Pancreas (tissue), 10 donors: ENCODE data around the gene ACBD4. TPM values are rescaled to one million over a fixed set of nuclear protein-coding genes. Genes with fewer than 3 reads are reported as not detected.
A peak's percentile ranks its signal among the peaks of the same experiment; 100 is the strongest.

Experiments used
- ATAC-seq, 4 donors: fragments of 200-7000 bp; cut with Tn5 transposase; one replicate each; pipeline versions ENCODE4 v1.8.0 to v1.9.1; 2020; ENCODE audit warnings: mild to moderate bottlenecking in 4 of 4, moderate library complexity in 4 of 4
- DNase-seq, 6 donors: peaks; one replicate each; pipeline ENCODE4 v3.0.0-alpha.2; 2020
- FAIRE-seq: peaks from 2 replicates; lab custom pipeline; 2012; peaks lifted over from hg19 to GRCh38; lab: Jason Lieb, UNC
- H3K27ac ChIP-seq, 4 donors: fragments of 200-600 bp; sonication (generic); 1 replicate in 3 of 4; 2 replicates in 1 of 4; pipeline versions ENCODE4 v1.5.0 to v1.8.0; 2020
- H3K27me3 ChIP-seq, 4 donors: fragments of 200-600 bp; one replicate each; pipeline ENCODE4 v1.8.0; 2021
- H3K36me3 ChIP-seq, 3 donors: fragments of 200-600 bp; sonication (generic) in 1 of 3; one replicate each; pipeline versions ENCODE4 v1.5.0 to v1.8.0; 2020 to 2021
- H3K4me1 ChIP-seq, 3 donors: fragments of 200-600 bp; one replicate each; pipeline ENCODE4 v1.8.0; 2021
- H3K4me3 ChIP-seq, 4 donors: fragments of 200-600 bp; sonication (generic) in 2 of 4; one replicate each; pipeline versions ENCODE4 v1.5.0 to v1.8.0; 2020 to 2021
- H3K9me3 ChIP-seq, 4 donors: fragments of 200-600 bp; one replicate each; pipeline ENCODE4 v1.8.0; 2021
- CTCF ChIP-seq, 4 donors: fragments of 200-600 bp; sonication (generic) in 3 of 4; IDR thresholded peaks; one replicate each; pipeline versions ENCODE4 v1.5.0 to v1.8.0; 2021; ENCODE audit warnings: antibody characterized with exemption in 4 of 4
- WGBS, 2 donors: extraction: QIAGEN DNeasy Blood & Tissue Kit; methylation state at CpG; one replicate each; pipeline ENCODE4 v1.1.7; 2013; 5-methylcytosine and 5-hydroxymethylcytosine counted together
- intact Hi-C, 3 donors: fragments of 100-400 bp; cut with DNase I; formaldehyde crosslinking; loops; one replicate each; pipeline versions ENCODE4 v1.11.1 to v1.14.2; 2022
- polyA plus RNA-seq, 2 donors: library from polyadenylated mRNA; stranded (reverse); fragments of 200-250 nt; gene quantifications; one replicate each; pipeline ENCODE4 v1.2.3, GENCODE V29; 2013
- total RNA-seq, 6 donors: library from RNA; stranded (reverse); fragmentation: NEBNext Ultra II Directional in 4 of 6; extraction: Animal tissue kit (Norgen Biotek cat#: 25700) in 4 of 6; gene quantifications; one replicate each; pipeline versions ENCODE4 v1.2.1 to v1.2.4, GENCODE V29; 2021 to 2023
- donor health status: healthy with polysubstance abuse.
- donor health status: DM: no; HTN: no; CAD: no; lungs with moderate emphysema.
- donor health status: DM: no; HTN: no; CAD: no.
- donor health status: control.
- donor health status: control.
- donor health status: Bipolar disorder and iron deficiency.
- donor health status: DM: yes; HTN: yes; CAD: no.
- donor health status: DM: no; HTN: no; CAD: no.
- donor health status: DM: no; HTN: no; CAD: no.
- donor health status: DM: yes; HTN: yes; CAD: no.

The ACBD4 gene
- total and polyA plus RNA-seq, 8 donors = 10.6 to 39.0 (median 13.8) TPM

- intact Hi-C loops = loop anchor here in 2 of 3 donors (5.0 kb wide), 1 partner anchor 58 kb away; no protein-coding TSS in a partner anchor
- FAIRE-seq = no peak
- Histone ChIP-seq H3K27ac (no peak overlapping the region), H3K4me3 (no peak overlapping the region), H3K9me3 (no peaks in the 10 kb centered on the region), H3K4me1 (peaks cover under 1 to 16% (median 3%) of the 10 kb centered on the region in 3 donors), H3K27me3 (no peaks in the 10 kb centered on the region), H3K36me3 (no peaks in the 10 kb centered on the region)
- no peak for TF ChIP-seq CTCF (IDR thresholded peaks at IDR 0.05)
- 83% methylated on average over 4 of the region's 4 CpGs for WGBS, 2 donors
- peak in 1 of 6 donors; percentile 12 for DNase-seq
- no peak for ATAC-seq
Measured at GRCh38 chr17:45139533-45139920, 4.0 kb downstream of the ACBD4 start.

- no peak overlapping the region for H3K4me3 ChIP-seq
- DNase-seq = peak in 1 of 6 donors; percentile 31
- intact Hi-C loops = no loop called here
Measured at GRCh38 chr17:45143094-45143670, 7.7 kb downstream of the ACBD4 start.

GRCh38 chr17:45143767-45144198, 8.3 kb downstream of the ACBD4 start:
- peaks cover 5 to 12% (median 6%) of the 10 kb centered on the region in 3 donors for H3K4me1 ChIP-seq
- no peak for FAIRE-seq
- ATAC-seq = no peak
- H3K36me3 ChIP-seq = no peaks in the 10 kb centered on the region
- H3K27ac ChIP-seq = peak overlapping the region; percentile 63 to 82 (median 72)
- no peak for TF ChIP-seq CTCF (IDR thresholded peaks at IDR 0.05)
- H3K27me3 ChIP-seq = no peaks in the 10 kb centered on the region
- peak; percentile 59 to 84 (median 69) for DNase-seq
- no peaks in the 10 kb centered on the region for H3K9me3 ChIP-seq
- intact Hi-C loops = no loop called here
- H3K4me3 ChIP-seq = peak overlapping the region in 2 of 4 donors; percentile 43 to 49
- 33 to 44% methylated on average over 21 of the region's 21 CpGs for WGBS, 2 donors

More at GRCh38 chr17:45143094-45143670, 7.7 kb downstream of the ACBD4 start:
- TF ChIP-seq CTCF (IDR thresholded peaks at IDR 0.05) = no peak
- no peak for FAIRE-seq
- no peaks in the 10 kb centered on the region for H3K36me3 ChIP-seq
- 88 to 91% methylated on average over 12 to 13 of the region's 13 CpGs for WGBS, 2 donors
- H3K27ac ChIP-seq = peak overlapping the region; percentile 63 to 82 (median 72)
- ATAC-seq = no peak
- H3K9me3 ChIP-seq = no peaks in the 10 kb centered on the region
- H3K4me1 ChIP-seq = peaks cover 5 to 12% (median 6%) of the 10 kb centered on the region in 3 donors
- no peaks in the 10 kb centered on the region for H3K27me3 ChIP-seq

- Histone ChIP-seq H3K36me3 (no peaks in the 10 kb centered on the region), H3K27me3 (no peaks in the 10 kb centered on the region), H3K27ac (peak overlapping the region; percentile 63 to 82 (median 72)), H3K9me3 (no peaks in the 10 kb centered on the region), H3K4me3 (peak overlapping the region in 3 of 4 donors; percentile 17 to 49 (median 43)), H3K4me1 (peaks cover 5 to 12% (median 6%) of the 10 kb centered on the region in 3 donors)
- ATAC-seq (peak in 2 of 4 donors; percentile 1 to 2), FAIRE-seq (no peak), DNase-seq (peak in 5 of 6 donors; percentile 45 to 84 (median 68))
- 18 to 27% methylated on average over 40 to 71 of the region's 71 CpGs for WGBS, 2 donors
- intact Hi-C loops = no loop called here
- no peak for TF ChIP-seq CTCF (IDR thresholded peaks at IDR 0.05)
Measured at GRCh38 chr17:45144199-45145034, 8.9 kb downstream of the ACBD4 start.
